Astrocyte (in vitro differentiated cells and primary cell): ENCODE measurements around the gene GAL3ST1. TPM values are rescaled to one million over a fixed set of nuclear protein-coding genes. Genes with fewer than 3 reads are reported as not detected.

Experiments used
- DNase-seq: peaks from one replicate; pipeline ENCODE4 v3.0.0-alpha.2; 2010; ENCODE audit warnings: low read depth
- FAIRE-seq: peaks from 2 replicates; lab custom pipeline; 2011; peaks lifted over from hg19 to GRCh38; lab: Jason Lieb, UNC
- H2AFZ ChIP-seq: 2 replicates; pipeline ENCODE4 v1.6.0; 2012; ENCODE audit warnings: low read depth, low read length, inconsistent platforms
- H3K27ac ChIP-seq: 2 replicates; pipeline ENCODE4 v1.5.1; 2011; ENCODE audit warnings: low read depth, low read length, inconsistent platforms
- H3K27me3 ChIP-seq: 2 replicates; pipeline ENCODE4 v1.6.0; 2011; ENCODE audit warnings: low read length, inconsistent platforms; ENCODE audit not compliant: insufficient read depth
- H3K36me3 ChIP-seq: 2 replicates; pipeline ENCODE4 v1.5.1; 2011; ENCODE audit warnings: low read length, inconsistent platforms; ENCODE audit not compliant: insufficient read depth
- H3K4me1 ChIP-seq: 2 replicates; pipeline ENCODE4 v1.5.1; 2011; ENCODE audit warnings: low read length, inconsistent platforms; ENCODE audit not compliant: insufficient read depth
- H3K4me2 ChIP-seq: 2 replicates; pipeline ENCODE4 v1.6.0; 2012; ENCODE audit warnings: low read length, inconsistent platforms
- H3K4me3 ChIP-seq: 2 replicates; pipeline ENCODE4 v1.5.1; 2011; ENCODE audit warnings: low read depth, mild to moderate bottlenecking, low read length, inconsistent platforms; ENCODE audit not compliant: insufficient read depth
- H3K79me2 ChIP-seq: 2 replicates; pipeline ENCODE4 v1.6.0; 2012; ENCODE audit warnings: mild to moderate bottlenecking, low read length, inconsistent platforms; ENCODE audit not compliant: insufficient read depth
- H3K9ac ChIP-seq: 2 replicates; pipeline ENCODE4 v1.6.0; 2012; ENCODE audit warnings: mild to moderate bottlenecking, low read length, inconsistent platforms
- H3K9me3 ChIP-seq: 2 replicates; pipeline ENCODE4 v1.5.1; 2012; ENCODE audit warnings: low read depth, mild to moderate bottlenecking, low read length, inconsistent platforms; ENCODE audit not compliant: insufficient read depth
- H4K20me1 ChIP-seq: 2 replicates; pipeline ENCODE4 v1.6.0; 2012; ENCODE audit warnings: low read length, inconsistent platforms; ENCODE audit not compliant: insufficient read depth
- H3K27ac Mint-ChIP-seq: one replicate; pipeline ENCODE4 v1.8.0; 2021; ENCODE audit warnings: mild to moderate bottlenecking, mixed read lengths; ENCODE audit not compliant: unreplicated experiment
- H3K27me3 Mint-ChIP-seq: one replicate; pipeline ENCODE4 v1.8.0; 2021; ENCODE audit warnings: low read depth, mixed read lengths; ENCODE audit not compliant: unreplicated experiment
- H3K36me3 Mint-ChIP-seq: one replicate; pipeline ENCODE4 v1.8.0; 2021; ENCODE audit warnings: low read depth, mixed read lengths; ENCODE audit not compliant: unreplicated experiment
- H3K4me1 Mint-ChIP-seq: one replicate; pipeline ENCODE4 v1.8.0; 2021; ENCODE audit warnings: low read depth, mixed read lengths; ENCODE audit not compliant: unreplicated experiment
- H3K4me3 Mint-ChIP-seq: one replicate; pipeline ENCODE4 v1.8.0; 2021; ENCODE audit warnings: mild to moderate bottlenecking, moderate library complexity, mixed read lengths; ENCODE audit not compliant: unreplicated experiment
- H3K9me3 Mint-ChIP-seq: one replicate; pipeline ENCODE4 v1.8.0; 2021; ENCODE audit warnings: mild to moderate bottlenecking, mixed read lengths; ENCODE audit not compliant: unreplicated experiment
- CTCF ChIP-seq: IDR thresholded peaks from 2 replicates; pipeline ENCODE4 v1.5.1; 2011; ENCODE audit warnings: low read depth, mild to moderate bottlenecking, inconsistent platforms, low read length, moderate library complexity; ENCODE audit not compliant: insufficient read depth
- EZH2 ChIP-seq: IDR thresholded peaks from 2 replicates; pipeline ENCODE4 v1.6.1; 2012; ENCODE audit warnings: mild to moderate bottlenecking, low read length, inconsistent platforms; ENCODE audit not compliant: insufficient read depth
- total RNA-seq: library from RNA; stranded (reverse); gene quantifications from 2 replicates; pipeline ENCODE4 v1.2.1, GENCODE V29; 2021

GAL3ST1 gene
- total RNA-seq, 1 donor from 2014 or later = 3.4 TPM

GRCh38 chr22:30582788-30583545 is 8.5 kb upstream of the GAL3ST1 start:
- no peak overlapping the region for H3K4me3 Mint-ChIP-seq
- peaks cover 57% of the 10 kb centered on the region for H3K36me3 ChIP-seq
- no peak overlapping the region for H3K9ac ChIP-seq
- H3K4me3 ChIP-seq = no peak overlapping the region
- no peak for TF ChIP-seq EZH2
- TF ChIP-seq CTCF = no peak
- H3K4me2 ChIP-seq = no peak overlapping the region
- H3K4me1 Mint-ChIP-seq = peaks cover 2% of the 10 kb centered on the region
- H3K36me3 Mint-ChIP-seq = peaks cover 14% of the 10 kb centered on the region
- H4K20me1 ChIP-seq = peaks cover 30% of the 10 kb centered on the region
- no peak overlapping the region for H2AFZ ChIP-seq
- H3K27ac ChIP-seq = no peak overlapping the region
- no peaks in the 10 kb centered on the region for H3K4me1 ChIP-seq
- H3K9me3 Mint-ChIP-seq = no peaks in the 10 kb centered on the region
- H3K27ac Mint-ChIP-seq = no peak overlapping the region
- DNase-seq = no peak
- H3K27me3 ChIP-seq = no peaks in the 10 kb centered on the region
- H3K27me3 Mint-ChIP-seq = no peaks in the 10 kb centered on the region
- peaks cover 10% of the 10 kb centered on the region for H3K79me2 ChIP-seq
- no peaks in the 10 kb centered on the region for H3K9me3 ChIP-seq
- no peak for FAIRE-seq

- H3K4me1 ChIP-seq = no peaks in the 10 kb centered on the region
- no peak overlapping the region for H2AFZ ChIP-seq
- H3K4me3 ChIP-seq = no peak overlapping the region
- no peaks in the 10 kb centered on the region for H3K9me3 ChIP-seq
- H3K4me2 ChIP-seq = no peak overlapping the region
- no peak overlapping the region for H3K27ac ChIP-seq
- H3K4me3 Mint-ChIP-seq = no peak overlapping the region
- FAIRE-seq = no peak
- no peaks in the 10 kb centered on the region for H3K9me3 Mint-ChIP-seq
- H3K4me1 Mint-ChIP-seq = peaks cover 2% of the 10 kb centered on the region
- peaks cover 51% of the 10 kb centered on the region for H3K36me3 ChIP-seq
- H3K9ac ChIP-seq = no peak overlapping the region
- H3K27me3 ChIP-seq = no peaks in the 10 kb centered on the region
- DNase-seq = no peak
- no peaks in the 10 kb centered on the region for H3K27me3 Mint-ChIP-seq
- H4K20me1 ChIP-seq = peaks cover 30% of the 10 kb centered on the region
- no peak overlapping the region for H3K27ac Mint-ChIP-seq
- H3K36me3 Mint-ChIP-seq = peaks cover 16% of the 10 kb centered on the region
- peaks cover 10% of the 10 kb centered on the region for H3K79me2 ChIP-seq
- TF ChIP-seq CTCF = no peak
Observed at GRCh38 chr22:30582051-30582450, 7.6 kb upstream of the GAL3ST1 start.

- no peaks in the 10 kb centered on the region for H3K9me3 ChIP-seq
- no peak overlapping the region for H3K27ac ChIP-seq
- H3K9ac ChIP-seq = no peak overlapping the region
- peaks cover 31% of the 10 kb centered on the region for H4K20me1 ChIP-seq
- H3K4me1 ChIP-seq = no peaks in the 10 kb centered on the region
- H3K4me1 Mint-ChIP-seq = peaks cover 2% of the 10 kb centered on the region
- H2AFZ ChIP-seq = no peak overlapping the region
- peaks cover 4% of the 10 kb centered on the region for H3K79me2 ChIP-seq
- no peaks in the 10 kb centered on the region for H3K27me3 ChIP-seq
- H3K36me3 Mint-ChIP-seq = peaks cover 20% of the 10 kb centered on the region
- H3K4me3 Mint-ChIP-seq = no peak overlapping the region
- DNase-seq = no peak
- no peak overlapping the region for H3K4me2 ChIP-seq
- H3K9me3 Mint-ChIP-seq = no peaks in the 10 kb centered on the region
- peaks cover 48% of the 10 kb centered on the region for H3K36me3 ChIP-seq
- FAIRE-seq = no peak
- H3K4me3 ChIP-seq = no peak overlapping the region
- no peak overlapping the region for H3K27ac Mint-ChIP-seq
- TF ChIP-seq EZH2 = no peak
- H3K27me3 Mint-ChIP-seq = no peaks in the 10 kb centered on the region
Observed at GRCh38 chr22:30580896-30581295, 6.4 kb upstream of the GAL3ST1 start.
